GM10266 (cell line): Measurements from ENCODE around the gene AP1M2.
"Not testable (repeated sequence)": the region's sequence is repeated elsewhere in the genome, so short reads cannot be mapped to it uniquely, and the experiment has no call there.

Experiments
- DNase-seq: peaks from one replicate; pipeline ENCODE4 v3.0.0; 2012; ENCODE audit errors: extremely low spot score
- CTCF ChIP-seq: IDR thresholded peaks from 2 replicates; pipeline ENCODE4 v1.5.1; 2012; ENCODE audit warnings: mild to moderate bottlenecking, low read depth; ENCODE audit not compliant: control insufficient read depth, insufficient read depth; ENCODE audit errors: missing control alignments

AP1M2 gene

GRCh38 chr19:10551698-10552301, 35.3 kb downstream of the AP1M2 start:
- peak; percentile 17 for TF ChIP-seq CTCF
- DNase-seq = no peak

- not testable (repeated sequence) for DNase-seq
Measured at GRCh38 chr19:10551006-10551405, 36.1 kb downstream of the AP1M2 start.

- peak; percentile 25 for DNase-seq
- no peak for TF ChIP-seq CTCF
Measured at GRCh38 chr19:10550336-10550735, 36.8 kb downstream of the AP1M2 start.

GRCh38 chr19:10549733-10550132, 37.4 kb downstream of the AP1M2 start:
- TF ChIP-seq CTCF = no peak
- DNase-seq = no peak

GRCh38 chr19:10548746-10549276, 38.3 kb downstream of the AP1M2 start:
- TF ChIP-seq CTCF = no peak
- peak; percentile 6 for DNase-seq

GRCh38 chr19:10546817-10547216, 40.3 kb downstream of the AP1M2 start:
- DNase-seq = peak; percentile 4
- no peak for TF ChIP-seq CTCF

GRCh38 chr19:10544753-10545251, 42.3 kb downstream of the AP1M2 start:
- TF ChIP-seq CTCF = no peak
- peak; percentile 24 for DNase-seq
